ENCODE data around the gene OTOP1. TPM values are rescaled to one million over a fixed set of nuclear protein-coding genes. Genes with fewer than 3 reads are reported as not detected.
"Not testable (repeated sequence)": the region's sequence is repeated elsewhere in the genome, so short reads cannot be mapped to it uniquely, and the experiment has no call there.

OTOP1 gene
- polyA plus RNA-seq, 1 experiment, result not detected

- TF ChIP-seq CTCF (IDR thresholded peaks at IDR 0.05; ENCODE audit: low read depth, low read length), result no peak
- no peak for DNase-seq (ENCODE audit: low read depth, low spot score)
- ChIA-PET CTCF (no interaction called here), POLR2A (no interaction called here)
- Histone ChIP-seq H3K9me3 (ENCODE audit: control insufficient read depth, insufficient read depth, low read length) (no peaks in the 10 kb centered on the region), H3K27ac (ENCODE audit: low read depth, low read length) (no peak overlapping the region), H3K27me3 (ENCODE audit: control insufficient read depth, insufficient read depth, low read length) (no peaks in the 10 kb centered on the region), H3K4me3 (ENCODE audit: low read depth, low read length) (no peak overlapping the region)
These were observed 41.2 kb downstream of the OTOP1 start for GRCh38 chr4:4185528-4185927.

- H3K27ac ChIP-seq (ENCODE audit: low read depth, low read length), result no peak overlapping the region
- POLR2A ChIA-PET, result no interaction called here
- peaks cover 2% of the 10 kb centered on the region for H3K27me3 ChIP-seq (ENCODE audit: control insufficient read depth, insufficient read depth, low read length)
- no peaks in the 10 kb centered on the region for H3K9me3 ChIP-seq (ENCODE audit: control insufficient read depth, insufficient read depth, low read length)
- no peak overlapping the region for H3K4me3 ChIP-seq (ENCODE audit: low read depth, low read length)
- CTCF ChIA-PET, result interaction anchor here (0.5 to 0.9 kb wide), 4 partner anchors 14 to 150 kb away, joined by 4 to 5 read pairs (median 4); no protein-coding TSS in a partner anchor
- peak; percentile 57 for TF ChIP-seq CTCF (IDR thresholded peaks at IDR 0.05; ENCODE audit: low read depth, low read length)
- no peak for DNase-seq (ENCODE audit: low read depth, low spot score)
These were observed 43.7 kb downstream of the OTOP1 start for GRCh38 chr4:4182835-4183568.

GRCh38 chr4:4170596-4171150 is 56.1 kb downstream of the OTOP1 start:
- ChIA-PET POLR2A (no interaction called here), CTCF (no interaction called here)
- no peak for TF ChIP-seq CTCF (IDR thresholded peaks at IDR 0.05; ENCODE audit: low read depth, low read length)
- Histone ChIP-seq H3K27ac (ENCODE audit: low read depth, low read length) (no peak overlapping the region), H3K9me3 (ENCODE audit: control insufficient read depth, insufficient read depth, low read length) (no peaks in the 10 kb centered on the region), H3K27me3 (ENCODE audit: control insufficient read depth, insufficient read depth, low read length) (no peaks in the 10 kb centered on the region), H3K4me3 (ENCODE audit: low read depth, low read length) (no peak overlapping the region)
- no peak for DNase-seq (ENCODE audit: low read depth, low spot score)

GRCh38 chr4:4167981-4168780 is 58.5 kb downstream of the OTOP1 start:
- POLR2A ChIA-PET; H3K4me3 ChIP-seq (ENCODE audit: low read depth, low read length); H3K9me3 ChIP-seq (ENCODE audit: control insufficient read depth, insufficient read depth, low read length); DNase-seq (ENCODE audit: low read depth, low spot score); H3K27me3 ChIP-seq (ENCODE audit: control insufficient read depth, insufficient read depth, low read length); H3K27ac ChIP-seq (ENCODE audit: low read depth, low read length): not testable (repeated sequence)
- CTCF ChIA-PET, result interaction anchor here (2.1 kb wide), 1 partner anchor 15 kb away, joined by 4 read pairs; no protein-coding TSS in a partner anchor

- H3K27me3 ChIP-seq (ENCODE audit: control insufficient read depth, insufficient read depth, low read length); H3K9me3 ChIP-seq (ENCODE audit: control insufficient read depth, insufficient read depth, low read length); H3K4me3 ChIP-seq (ENCODE audit: low read depth, low read length); H3K27ac ChIP-seq (ENCODE audit: low read depth, low read length); DNase-seq (ENCODE audit: low read depth, low spot score); POLR2A ChIA-PET; CTCF ChIA-PET: not testable (repeated sequence)
These were observed 59.7 kb downstream of the OTOP1 start for GRCh38 chr4:4166986-4167385.

GRCh38 chr4:4165701-4166392 is 60.9 kb downstream of the OTOP1 start:
- H3K4me3 ChIP-seq (ENCODE audit: low read depth, low read length); H3K27me3 ChIP-seq (ENCODE audit: control insufficient read depth, insufficient read depth, low read length); DNase-seq (ENCODE audit: low read depth, low spot score); H3K27ac ChIP-seq (ENCODE audit: low read depth, low read length); CTCF ChIA-PET; H3K9me3 ChIP-seq (ENCODE audit: control insufficient read depth, insufficient read depth, low read length); POLR2A ChIA-PET: not testable (repeated sequence)

- POLR2A ChIA-PET; DNase-seq (ENCODE audit: low read depth, low spot score); H3K27me3 ChIP-seq (ENCODE audit: control insufficient read depth, insufficient read depth, low read length); H3K9me3 ChIP-seq (ENCODE audit: control insufficient read depth, insufficient read depth, low read length); H3K27ac ChIP-seq (ENCODE audit: low read depth, low read length); CTCF ChIA-PET; H3K4me3 ChIP-seq (ENCODE audit: low read depth, low read length): not testable (repeated sequence)
These were observed 62.1 kb downstream of the OTOP1 start for GRCh38 chr4:4164532-4165173.

- H3K27me3 ChIP-seq (ENCODE audit: control insufficient read depth, insufficient read depth, low read length); POLR2A ChIA-PET: not testable (repeated sequence)
These were observed 64.5 kb downstream of the OTOP1 start for GRCh38 chr4:4162186-4162585.

More at GRCh38 chr4:4162186-4162585, 64.5 kb downstream of the OTOP1 start:
- DNase-seq (ENCODE audit: low read depth, low spot score); H3K9me3 ChIP-seq (ENCODE audit: control insufficient read depth, insufficient read depth, low read length); H3K27ac ChIP-seq (ENCODE audit: low read depth, low read length); H3K4me3 ChIP-seq (ENCODE audit: low read depth, low read length); CTCF ChIA-PET: not testable (repeated sequence)
